Medulla oblongata (tissue), 1 donor: ENCODE results near the gene C1QTNF12.

Experiments
- DNase-seq: peaks from one replicate; pipeline ENCODE4 v3.0.0-alpha.2; 2015; ENCODE audit errors: extremely low spot score

Gene C1QTNF12

DNA sequence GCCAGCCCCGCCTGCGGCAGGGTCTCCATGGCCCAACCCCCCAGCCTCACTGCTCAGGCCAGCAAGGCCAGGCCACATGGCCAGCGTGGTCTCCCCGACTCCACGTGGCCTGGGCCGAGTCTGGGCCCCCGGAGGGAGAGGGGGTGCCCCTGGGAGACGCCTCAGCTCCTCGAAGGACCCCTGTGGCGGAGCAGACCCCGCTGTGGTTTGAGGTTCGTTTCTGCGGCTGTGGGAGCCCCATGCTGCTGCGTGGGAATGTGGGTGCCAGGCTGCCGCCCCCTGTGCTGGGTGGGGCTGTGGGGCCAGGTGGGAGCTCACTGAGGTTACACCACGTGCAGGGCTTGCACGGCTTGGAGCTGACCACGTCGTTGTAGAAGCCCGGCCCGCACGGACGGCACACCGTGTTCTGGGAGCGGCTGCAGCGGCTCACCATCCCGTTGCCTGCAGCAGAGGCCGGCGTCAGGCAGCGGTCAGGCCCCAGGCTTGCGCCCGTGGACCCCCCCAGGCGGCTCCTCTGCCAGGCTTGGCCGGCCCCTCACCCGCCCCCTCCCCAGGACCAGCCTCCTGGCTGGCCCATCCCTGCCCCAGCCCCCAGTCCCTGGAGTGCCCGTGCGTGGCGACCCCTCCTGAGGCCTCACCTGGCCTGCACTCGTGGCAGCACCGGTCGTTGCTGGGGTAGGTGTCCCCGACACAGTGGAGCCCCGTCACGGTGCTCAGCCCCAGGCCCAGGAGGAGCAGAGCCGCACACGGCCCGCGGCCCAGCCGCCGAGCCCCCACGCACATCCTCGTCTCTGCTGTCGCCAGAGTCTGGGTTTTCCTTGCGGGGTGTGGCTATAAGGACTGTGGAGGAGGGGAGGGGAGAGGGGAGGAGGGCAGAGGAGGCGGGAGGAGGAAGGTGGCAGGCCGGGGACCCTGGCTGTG, 32.9 kb downstream of the C1QTNF12 start, which contains the start of gene TNFRSF4:
Gene TNFRSF4 (minus strand): TSS at position 809 of the 921 bp plus-strand sequence. CDS start 26 bp downstream, at position 783.
- DNase-seq: no peak

DNA sequence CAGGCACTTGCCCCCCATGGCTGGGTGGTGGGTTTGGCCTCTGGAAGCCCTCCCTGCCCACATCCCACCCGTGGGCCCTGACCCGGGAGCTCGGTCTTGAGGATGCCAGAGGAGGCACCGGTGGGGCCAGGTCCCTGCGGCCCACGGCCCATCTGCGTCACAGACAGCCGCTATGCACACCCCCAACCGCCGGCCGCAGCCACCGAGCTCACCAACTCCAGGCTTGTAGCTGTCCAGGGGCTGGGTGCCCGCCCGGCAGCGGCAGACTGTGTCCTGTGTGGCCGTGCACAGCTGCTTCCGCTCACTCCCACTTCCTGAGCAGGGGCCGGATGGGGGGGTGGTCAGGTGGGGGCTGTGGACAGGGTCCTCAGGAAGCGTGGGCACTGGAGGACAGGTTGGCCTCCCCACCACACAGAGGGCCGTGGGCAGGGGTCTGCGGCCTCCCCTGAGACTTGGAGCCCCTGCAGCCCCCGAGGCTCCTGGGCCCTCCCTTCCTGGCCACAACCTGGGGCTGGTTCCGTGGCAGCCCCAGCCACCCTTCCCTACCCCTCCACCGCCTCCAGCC, 33.7 kb downstream of the C1QTNF12 start:
- no peak for DNase-seq

DNA sequence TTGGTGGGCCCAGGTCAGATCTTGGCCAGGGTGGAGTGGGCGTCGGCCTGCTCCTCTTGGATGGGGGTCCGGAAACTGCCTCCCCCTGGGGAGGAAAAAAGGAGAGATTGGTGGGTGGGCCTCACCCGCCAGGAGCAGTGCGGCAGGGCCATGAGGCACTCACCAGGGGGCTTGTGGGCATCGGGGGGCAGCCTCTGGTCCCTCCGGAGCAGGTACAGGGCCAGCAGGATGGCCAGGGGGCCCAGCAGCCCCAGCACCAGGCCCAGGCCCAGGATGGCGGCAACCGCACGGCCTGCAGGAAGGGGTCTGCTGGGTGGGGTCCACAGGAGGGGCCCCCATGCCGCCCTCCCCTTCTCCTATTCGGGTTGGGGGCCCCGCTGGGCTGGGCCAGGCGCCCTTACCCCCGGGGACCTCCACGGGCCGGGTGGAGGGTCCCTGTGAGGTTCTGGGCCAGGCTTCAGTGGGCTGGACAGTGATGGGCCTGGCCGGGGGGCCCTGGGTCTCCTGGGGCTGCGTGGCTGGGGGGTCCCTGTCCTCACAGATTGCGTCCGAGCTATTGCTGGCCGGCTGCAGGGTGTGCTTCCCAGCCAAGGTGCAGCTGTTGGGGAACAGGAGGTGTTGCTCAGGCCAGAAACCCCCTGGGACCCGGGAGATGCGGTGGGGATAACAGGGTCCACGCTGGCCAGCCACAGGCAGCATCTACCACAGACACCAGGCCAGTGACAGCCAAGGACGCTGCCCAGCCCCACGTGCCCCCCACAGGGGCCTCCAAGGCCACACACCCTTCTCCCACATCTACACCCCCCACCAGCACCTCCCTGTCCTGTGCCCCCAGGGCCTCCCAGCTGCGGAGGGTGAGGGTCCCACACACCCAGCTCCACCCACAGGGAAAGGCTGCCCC, 34.7 kb downstream of the C1QTNF12 start:
- no peak for DNase-seq

DNA sequence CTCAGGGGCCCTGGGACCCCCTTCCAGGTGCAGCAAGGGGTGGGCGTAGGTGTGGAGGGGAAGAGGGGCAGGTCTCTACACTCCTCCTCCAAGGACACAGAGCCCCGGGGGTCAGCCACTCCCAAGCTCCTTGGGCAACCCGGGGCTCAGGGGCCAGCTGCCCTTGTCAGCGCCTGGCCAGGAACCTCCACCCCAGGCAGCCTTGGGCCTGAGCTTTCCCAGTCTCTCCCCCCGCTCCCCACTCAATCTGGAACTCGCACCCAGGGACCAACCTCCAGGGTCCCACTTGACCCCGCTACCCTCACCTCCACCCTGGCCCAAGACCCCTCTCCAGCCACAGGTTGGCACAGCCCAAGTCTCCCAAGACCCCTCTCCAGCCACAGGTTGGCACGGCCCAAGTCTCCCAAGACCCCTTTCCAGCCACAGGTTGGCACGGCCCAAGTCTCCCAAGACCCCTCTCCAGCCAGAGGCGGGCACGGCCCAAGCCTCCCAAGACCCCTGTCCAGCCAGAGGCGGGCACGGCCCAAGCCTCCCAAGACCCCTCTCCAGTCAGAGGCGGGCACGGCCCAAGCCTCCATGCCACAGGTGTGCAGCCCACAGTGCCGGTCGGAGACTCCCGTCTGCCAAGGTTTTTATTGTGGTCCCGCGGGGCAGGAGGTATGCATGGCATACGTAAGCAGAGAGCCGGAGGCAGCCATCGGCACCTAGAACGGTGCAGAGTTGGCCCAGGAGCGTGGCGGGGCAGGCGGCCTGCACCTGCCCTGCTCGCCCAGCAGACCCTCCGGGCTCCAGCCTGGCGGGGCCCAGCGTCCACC, 35.6 kb downstream of the C1QTNF12 start:
- no peak for DNase-seq

DNA sequence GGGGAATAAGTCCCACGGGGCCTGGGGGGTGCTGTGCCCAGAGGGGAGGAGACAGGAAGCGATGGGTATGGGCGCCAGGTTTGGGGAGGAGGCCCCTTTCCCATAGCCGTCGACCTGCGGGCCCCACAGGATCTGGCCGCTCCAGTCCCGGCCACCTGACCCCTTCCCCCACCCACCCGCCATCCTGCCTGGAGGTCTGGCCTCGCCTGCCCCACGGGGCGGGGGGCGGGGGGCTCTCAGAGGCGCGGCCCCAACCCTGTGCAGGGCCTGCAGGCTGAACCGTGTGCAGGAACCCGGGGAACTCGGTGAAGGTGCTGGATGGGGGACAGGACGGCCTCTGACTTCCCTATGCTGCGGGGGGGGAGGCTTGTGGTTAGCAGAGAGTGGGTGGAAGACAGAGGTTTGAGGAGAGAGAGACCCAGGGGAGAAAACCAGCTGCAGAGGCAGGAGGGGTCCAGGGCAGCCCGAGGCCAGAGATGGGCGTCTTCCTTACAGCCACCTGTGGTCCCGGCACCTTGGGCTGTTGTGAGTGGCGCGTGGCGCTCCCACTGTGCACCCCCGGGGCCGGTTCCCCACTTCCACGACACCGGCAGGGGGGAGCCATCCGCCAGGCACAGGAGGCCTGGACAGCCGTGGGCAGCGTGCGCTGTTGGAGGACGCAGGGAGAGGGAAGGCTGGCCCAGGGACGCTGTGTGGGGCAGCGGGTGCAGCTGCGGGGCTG, 37.6 kb downstream of the C1QTNF12 start:
- DNase-seq: no peak

DNA sequence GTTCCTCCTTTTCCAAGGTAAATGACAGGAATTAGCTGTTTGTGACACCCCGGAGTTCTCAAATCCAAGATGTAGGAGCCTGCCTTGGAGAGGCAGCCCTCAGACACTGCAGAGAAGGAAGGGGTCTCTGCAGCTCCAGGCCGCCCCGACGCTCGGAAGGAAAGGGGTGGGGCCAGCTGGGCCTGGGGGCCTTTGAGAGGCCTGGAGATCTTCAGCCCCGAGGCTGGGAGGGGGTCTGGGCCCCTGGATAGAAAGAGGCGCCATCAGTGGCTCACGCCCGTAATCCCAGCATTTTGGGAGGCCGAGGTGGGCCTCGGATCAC, 39.0 kb downstream of the C1QTNF12 start:
- no peak for DNase-seq

DNA sequence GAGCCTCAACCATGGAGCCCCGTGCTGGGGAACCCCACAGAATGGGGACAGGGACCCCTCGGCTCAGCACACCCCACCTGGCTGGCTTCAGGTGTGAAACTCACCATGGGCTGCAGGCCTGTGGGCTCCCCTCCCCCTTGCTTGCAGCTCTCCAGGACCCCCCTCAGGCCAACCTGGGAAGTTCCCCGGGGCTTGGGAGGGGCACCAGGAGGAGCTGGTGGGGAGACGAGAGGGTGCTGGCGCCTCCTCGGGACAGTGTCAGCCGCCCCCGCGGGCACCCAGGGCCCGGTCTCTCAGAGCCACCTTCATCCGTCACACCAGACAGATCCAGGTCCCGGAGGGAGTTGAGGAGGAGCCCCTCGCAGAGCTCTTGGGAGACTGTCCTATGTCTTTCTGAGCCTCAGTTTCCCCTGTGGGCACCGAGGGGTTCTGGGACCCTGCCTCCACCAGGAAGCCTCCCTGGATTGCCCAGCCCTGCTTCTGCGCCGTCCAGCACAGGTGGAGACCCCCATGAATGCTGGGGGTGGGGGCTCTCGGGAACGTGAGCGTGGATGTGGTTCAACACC, 39.5 kb downstream of the C1QTNF12 start:
- no peak for DNase-seq

DNA sequence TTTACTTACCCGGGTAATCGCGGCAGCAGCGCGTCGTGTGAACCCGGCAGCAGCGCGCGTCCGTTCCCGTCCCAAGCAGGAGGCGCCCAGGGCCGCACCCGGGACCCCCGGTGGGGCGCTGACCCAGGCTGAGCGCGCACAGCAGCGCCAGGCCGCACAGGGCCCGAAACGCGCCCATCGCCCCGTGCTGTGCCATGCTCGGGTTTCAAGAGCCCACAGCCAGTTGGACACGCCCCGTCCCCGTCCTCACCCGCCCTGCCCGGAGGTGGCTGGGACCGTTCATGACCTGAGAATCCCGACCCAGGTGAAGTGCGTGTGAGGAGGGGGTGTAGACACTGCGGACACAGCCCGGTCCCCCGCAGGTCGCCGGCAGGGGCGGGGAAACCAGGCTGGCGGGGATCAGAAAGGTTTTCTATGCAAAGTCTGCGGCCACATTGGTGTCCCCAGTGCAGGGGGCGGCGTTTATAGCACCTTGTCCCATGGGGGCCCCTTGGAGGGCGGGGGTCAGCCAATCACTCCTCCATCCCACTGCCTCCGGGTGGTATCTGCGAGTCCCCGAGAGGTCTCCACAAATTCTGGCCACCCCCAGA, 40.1 kb downstream of the C1QTNF12 start, which contains the start of gene TNFRSF18:
Gene TNFRSF18 (minus strand): TSS at position 217 of the 590 bp plus-strand sequence. CDS start 21 bp downstream, at position 196.
- no peak for DNase-seq

DNA sequence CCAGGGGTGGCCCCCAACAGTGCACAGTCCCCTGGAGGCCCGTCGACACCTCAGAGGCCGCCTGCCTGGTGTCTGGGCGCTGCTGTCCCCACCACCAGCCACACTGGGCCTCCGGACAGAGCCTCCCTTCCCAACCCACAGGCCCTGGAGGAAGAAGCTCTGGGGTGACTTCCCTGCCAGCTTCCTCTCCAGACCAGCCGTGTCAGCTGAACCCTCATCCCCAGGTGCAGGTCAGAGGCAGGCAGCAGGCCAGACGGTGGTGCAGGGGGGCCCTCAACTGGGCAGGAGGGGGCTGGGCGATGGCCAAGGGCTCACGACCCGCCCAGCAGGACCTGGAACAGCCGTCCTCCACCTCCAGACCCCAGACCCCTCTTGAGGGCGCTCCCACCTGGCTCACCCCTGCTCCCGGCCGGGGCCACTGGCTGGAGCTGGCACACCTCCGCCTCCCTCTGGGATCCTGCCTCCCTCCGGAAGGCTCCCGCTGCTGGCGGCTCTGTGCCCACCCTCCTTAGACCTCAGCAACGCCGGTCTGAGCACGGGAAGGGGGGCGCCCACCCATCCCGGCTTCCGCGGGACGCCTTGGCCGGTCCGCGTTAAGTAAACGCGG, 40.6 kb downstream of the C1QTNF12 start:
- no peak for DNase-seq

DNA sequence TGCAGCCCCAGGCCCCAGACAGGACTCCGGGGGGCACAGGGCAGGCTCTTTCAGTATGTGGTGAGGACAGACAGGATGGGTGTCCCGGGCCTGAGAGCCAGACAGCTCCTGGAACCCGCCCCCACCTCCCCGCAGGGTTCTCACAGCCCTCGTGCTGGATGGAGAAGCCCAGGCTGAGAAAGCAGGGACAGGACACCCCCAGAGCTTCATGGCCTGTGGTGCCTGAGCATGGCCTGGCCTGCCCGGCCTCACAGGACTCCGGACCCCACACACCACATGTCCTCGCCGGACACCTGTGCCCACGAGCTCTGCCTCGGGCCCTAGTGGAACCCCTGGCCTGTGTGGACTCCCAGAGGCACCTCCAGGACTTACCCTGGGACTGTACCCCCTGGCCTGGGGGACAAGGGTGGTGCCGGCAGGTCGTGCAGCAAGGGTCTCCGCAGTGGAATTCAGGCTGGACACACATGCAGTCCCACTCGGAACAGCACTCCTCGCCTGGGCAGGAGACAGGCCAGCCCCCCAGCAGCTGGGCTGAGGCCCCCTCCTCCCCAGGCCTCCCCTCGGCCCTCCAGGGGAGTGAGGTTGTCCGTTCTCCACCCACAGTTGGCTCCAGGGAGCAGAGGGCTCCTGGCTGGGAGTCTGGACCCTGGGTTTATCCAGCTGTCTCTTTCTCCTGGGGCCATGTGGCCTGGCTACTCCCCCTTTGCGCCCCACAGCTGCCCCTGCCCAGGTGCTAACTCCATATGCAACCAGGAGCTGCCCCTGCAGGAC, 41.3 kb downstream of the C1QTNF12 start:
- no peak for DNase-seq

DNA sequence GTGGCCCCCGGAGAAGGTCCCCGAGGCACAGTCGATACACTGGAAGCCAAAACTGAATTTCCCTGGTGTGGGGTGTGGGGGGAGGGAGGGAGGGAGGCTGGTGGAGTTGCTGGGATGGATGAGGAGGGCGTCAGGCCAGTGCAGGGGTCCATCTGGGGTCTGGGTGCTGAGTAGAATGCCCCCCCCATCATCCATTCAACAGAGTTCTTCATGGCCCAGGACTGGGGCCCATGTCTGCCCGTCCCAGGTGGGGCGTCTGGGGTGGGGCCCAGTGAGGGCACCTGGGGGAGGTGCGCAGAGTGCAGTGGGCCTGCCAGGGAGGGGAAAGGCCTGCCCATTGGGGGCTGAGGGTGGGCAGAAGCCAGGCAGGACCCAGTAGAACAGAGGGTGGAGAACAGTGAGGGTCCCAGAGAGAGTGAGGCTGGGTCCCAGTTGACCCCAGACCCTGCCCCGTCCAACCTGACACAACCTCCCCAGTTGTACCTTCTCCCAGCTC, 42.0 kb downstream of the C1QTNF12 start:
- no peak for DNase-seq

DNA sequence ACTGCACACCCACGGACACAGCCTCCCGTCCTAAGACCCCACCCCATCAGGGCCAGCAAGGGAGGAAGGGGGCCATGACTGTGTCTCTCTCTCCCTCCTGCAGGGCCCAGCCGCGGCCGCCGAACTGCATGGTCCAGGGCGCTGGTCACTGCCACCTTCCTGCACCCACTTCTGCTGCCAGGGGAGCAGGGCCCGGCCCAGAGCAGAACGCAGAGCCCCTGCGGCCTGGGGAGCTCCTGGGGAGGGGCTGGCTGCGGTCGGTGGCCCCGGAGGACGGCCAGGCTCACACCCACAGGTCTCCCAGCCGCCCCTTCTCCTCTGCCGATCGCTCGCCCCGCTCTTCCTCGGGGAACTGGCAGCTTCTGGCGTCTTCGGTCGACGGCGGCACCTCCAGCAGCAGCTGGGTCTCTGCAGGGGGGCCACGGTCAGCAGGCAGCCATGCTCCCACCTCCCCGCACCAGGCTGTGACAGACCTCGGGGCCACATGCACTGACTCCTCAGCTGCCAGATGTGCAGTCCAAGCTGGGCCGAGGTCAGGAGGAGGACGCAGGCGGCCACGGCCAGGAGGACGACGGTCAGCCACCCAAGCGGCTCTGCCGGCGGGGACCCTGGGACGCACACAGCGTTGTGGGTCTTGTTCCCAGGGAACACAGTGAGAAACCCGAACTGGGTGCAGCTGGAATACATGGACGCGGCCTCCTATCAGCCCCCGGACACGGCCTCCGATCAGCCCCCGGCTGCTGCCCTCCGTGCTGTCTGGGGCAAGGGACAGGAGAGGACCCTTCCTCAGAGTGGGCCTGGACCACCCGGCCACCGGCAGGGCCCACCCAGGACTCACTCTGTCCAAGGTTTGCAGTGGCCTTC, 42.7 kb downstream of the C1QTNF12 start:
- DNase-seq: no peak

DNA sequence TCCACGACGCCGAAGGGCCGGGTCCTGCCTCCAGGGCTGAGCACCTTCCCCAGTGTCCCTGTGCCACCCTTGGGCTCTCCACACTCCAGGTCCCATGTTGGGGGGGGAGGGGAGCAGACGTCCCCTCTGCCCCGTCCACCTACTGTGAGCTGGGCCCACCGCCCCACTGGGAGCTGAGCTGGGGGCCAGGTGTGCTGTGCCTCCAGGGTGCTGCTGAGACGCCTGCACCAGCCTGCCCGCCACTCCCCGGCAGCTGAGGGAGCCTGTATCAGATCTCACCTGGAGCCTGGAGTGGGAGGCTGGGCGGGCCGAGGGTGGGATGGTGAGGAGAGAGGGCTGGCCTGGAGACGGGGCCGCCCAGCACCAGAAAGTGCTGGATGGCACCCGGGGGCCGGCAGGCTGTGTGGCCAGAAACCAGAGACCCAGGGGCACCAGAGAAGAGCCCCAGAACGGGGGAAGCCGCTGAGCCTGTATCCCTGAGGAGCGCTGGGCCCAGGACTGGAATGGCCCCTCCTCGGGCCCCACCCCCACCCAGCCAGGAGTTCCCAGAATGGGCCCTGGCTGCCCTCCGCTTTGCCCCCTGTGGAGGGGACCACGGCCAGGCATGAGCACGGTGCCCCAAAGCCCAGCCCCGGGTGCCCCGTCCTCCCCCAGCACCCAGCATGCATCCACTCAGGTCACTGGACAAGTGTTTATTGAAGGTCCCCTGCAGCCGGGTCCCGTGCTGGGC, 43.5 kb downstream of the C1QTNF12 start:
- no peak for DNase-seq

DNA sequence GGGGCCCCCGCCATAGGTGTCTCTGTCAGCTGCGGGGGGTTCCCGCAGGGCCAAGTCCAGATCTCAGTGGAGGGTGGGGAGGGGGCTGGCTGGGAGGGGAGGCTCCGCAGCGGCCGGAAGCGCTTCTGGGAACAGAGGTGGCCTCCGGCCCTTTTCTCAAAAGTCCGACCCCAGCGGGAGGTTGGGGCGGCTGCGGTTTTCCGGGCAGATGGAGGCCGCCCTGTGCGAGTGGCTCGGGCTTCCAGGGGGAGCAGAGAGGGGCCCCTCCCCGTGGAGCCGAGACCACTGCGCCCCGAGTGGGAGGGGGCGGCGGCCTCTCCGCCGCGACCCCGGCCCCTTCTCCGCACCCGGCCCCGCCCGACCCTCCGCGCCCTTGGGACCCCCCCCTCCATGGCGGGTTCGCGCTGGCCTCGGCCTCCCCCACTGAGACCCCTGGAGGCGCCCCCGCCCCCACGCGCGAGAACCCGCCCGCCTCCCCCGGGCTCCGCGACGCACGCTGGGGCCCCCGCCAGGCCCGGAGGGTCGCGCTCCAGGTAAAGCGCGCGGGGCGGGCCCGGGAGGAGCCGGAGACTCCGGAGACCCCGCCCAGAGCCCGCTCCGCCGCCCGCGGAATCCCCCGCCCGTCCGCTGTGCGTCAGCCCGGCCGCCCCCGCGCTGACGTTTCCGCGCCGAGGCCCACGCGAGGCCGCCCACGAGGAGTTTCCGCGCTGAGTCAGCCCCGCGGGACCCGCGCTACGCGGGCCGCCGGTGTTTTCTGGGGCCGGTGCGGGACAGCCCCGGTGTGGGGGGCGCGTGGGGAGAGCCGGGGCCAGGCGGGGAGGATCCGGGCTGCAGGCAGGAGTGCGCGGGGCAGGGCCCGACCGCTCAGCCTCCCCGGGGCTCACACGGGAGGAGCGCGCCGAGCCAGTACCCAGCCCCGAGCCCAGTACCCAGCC, 45.4 kb downstream of the C1QTNF12 start:
- no peak for DNase-seq

DNA sequence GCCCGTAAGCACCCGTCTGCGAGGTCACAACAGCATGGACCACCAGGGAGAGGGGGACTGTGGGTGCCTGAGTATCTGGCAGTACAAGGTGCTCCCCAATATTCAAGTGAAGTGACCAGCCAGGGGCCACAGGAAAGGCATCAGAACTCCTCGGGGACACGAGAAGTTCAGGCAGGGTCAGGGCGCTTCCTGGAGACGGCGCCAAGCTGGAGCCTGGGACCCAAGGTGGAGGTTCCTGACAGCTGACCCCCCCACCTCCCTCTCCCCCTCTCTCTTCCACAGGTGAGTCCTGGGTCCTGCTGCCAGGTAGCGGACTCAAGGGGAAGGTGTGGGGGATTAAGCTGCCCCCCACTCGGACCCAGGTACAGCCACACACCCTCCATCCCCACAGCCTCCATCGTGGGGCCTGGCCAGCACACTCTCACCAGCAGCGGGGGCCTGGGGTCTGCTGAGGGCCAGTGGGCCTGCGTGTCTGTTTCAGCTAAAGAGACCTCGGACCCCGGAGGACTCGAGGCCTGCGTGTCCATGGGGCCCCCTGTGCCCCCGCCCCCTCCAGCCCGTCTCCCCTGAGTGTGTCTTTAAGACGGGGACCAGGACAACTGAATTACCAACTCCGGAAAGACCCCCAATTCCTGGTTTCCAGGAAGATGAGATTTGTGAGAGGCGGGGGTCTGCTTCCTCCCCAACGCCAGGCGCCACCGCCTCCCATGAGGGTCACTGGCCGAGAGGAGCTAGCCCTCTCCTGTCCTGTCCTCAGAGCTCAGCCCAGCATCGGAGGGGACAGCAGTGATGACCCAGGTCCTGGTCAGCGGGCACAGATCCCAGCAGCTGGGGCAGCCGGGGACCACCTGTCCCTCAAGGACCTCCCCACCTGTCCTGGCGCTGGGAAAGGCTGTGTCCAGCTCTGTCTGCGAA, 46.3 kb downstream of the C1QTNF12 start:
- DNase-seq: no peak
